Measurements from ENCODE around the gene FTHL17.

FTHL17 gene

GRCh38 chrX:31071725-31072124 is at the start of gene FTHL17:
TSS of gene FTHL17 (minus strand) at chrX:31072041. CDS start at chrX:31071953, 88 bp downstream.
- FAIRE-seq = no peak

- no peak for FAIRE-seq
Observed at GRCh38 chrX:31117266-31117665, 45.4 kb upstream of the FTHL17 start.

- FAIRE-seq = no peak
Observed at GRCh38 chrX:31115398-31115797, 43.6 kb upstream of the FTHL17 start.

- FAIRE-seq = no peak
Observed at GRCh38 chrX:31114858-31115257, 43.0 kb upstream of the FTHL17 start.

- no peak for FAIRE-seq
Observed at GRCh38 chrX:31112226-31112999, 40.6 kb upstream of the FTHL17 start.

- FAIRE-seq = no peak
Observed at GRCh38 chrX:31110657-31111056, 38.8 kb upstream of the FTHL17 start.

- FAIRE-seq = no peak
Observed at GRCh38 chrX:31099536-31100090, 27.8 kb upstream of the FTHL17 start.

- no peak for FAIRE-seq
Observed at GRCh38 chrX:31098079-31098478, 26.2 kb upstream of the FTHL17 start.

GRCh38 chrX:31093639-31093975 is 21.8 kb upstream of the FTHL17 start:
- no peak for FAIRE-seq

- no peak for FAIRE-seq
Observed at GRCh38 chrX:31092970-31093638, 21.3 kb upstream of the FTHL17 start.

- no peak for FAIRE-seq
Observed at GRCh38 chrX:31092476-31092875, 20.6 kb upstream of the FTHL17 start.

- no peak for FAIRE-seq
Observed at GRCh38 chrX:31091819-31092218, 20.0 kb upstream of the FTHL17 start.

GRCh38 chrX:31074522-31074921 is 2.7 kb upstream of the FTHL17 start:
- FAIRE-seq = no peak

- FAIRE-seq = no peak
Observed at GRCh38 chrX:31071262-31071661, 579 bp downstream of the FTHL17 start.

GRCh38 chrX:31070057-31070468 is 1.8 kb downstream of the FTHL17 start:
- no peak for FAIRE-seq

- no peak for FAIRE-seq
Observed at GRCh38 chrX:31063114-31063513, 8.7 kb downstream of the FTHL17 start.

- no peak for FAIRE-seq
Observed at GRCh38 chrX:31061091-31061490, 10.8 kb downstream of the FTHL17 start.

GRCh38 chrX:31060016-31060415 is 11.8 kb downstream of the FTHL17 start:
- no peak for FAIRE-seq

GRCh38 chrX:31058284-31058683 is 13.6 kb downstream of the FTHL17 start:
- FAIRE-seq = no peak

GRCh38 chrX:31057691-31058090 is 14.2 kb downstream of the FTHL17 start:
- FAIRE-seq = no peak

- FAIRE-seq = no peak
Observed at GRCh38 chrX:31057291-31057690, 14.6 kb downstream of the FTHL17 start.

- no peak for FAIRE-seq
Observed at GRCh38 chrX:31053621-31054020, 18.2 kb downstream of the FTHL17 start.

- no peak for FAIRE-seq
Observed at GRCh38 chrX:31039327-31039711, 32.5 kb downstream of the FTHL17 start.

Measured in endometrium (tissue), 2 donors.